K562 (cell line): ENCODE data around the gene MUC5AC. TPM values are rescaled to one million over a fixed set of nuclear protein-coding genes. Genes with fewer than 3 reads are reported as not detected.

ENCODE experiments used
- ATAC-seq: fragments of 200-7000 bp; cut with Tn5 transposase; 3 replicates; pipeline ENCODE4 v1.9.1; 2020; ENCODE audit warnings: moderate library complexity
- BruUV-seq: library from RNA; stranded (reverse); fragments of 400-500 nt; replicated peaks from 2 replicates; lab custom pipeline; 2021; lab: Mats Ljungman, UMichigan
- CTCF ChIA-PET: fragments of 300-600 bp; formaldehyde crosslinking; extraction: SDS; loops from one replicate; lab custom pipeline; 2021; ENCODE audit warnings: low intra/inter-chr PET ratio; lab: Yijun Ruan, JAX
- POLR2A ChIA-PET: fragments of 300-600, 350-650 bp; sonication (Branson Sonifier 250); formaldehyde crosslinking; extraction: SDS; loops from one replicate; lab custom pipeline; 2021; ENCODE audit warnings: antibody characterized with exemption, inconsistent platforms; lab: Yijun Ruan, JAX
- DNase-seq, 4 experiments: peaks; one replicate each; pipeline versions ENCODE4 v3.0.0 to v3.0.0-alpha.2; 2011 to 2018; ENCODE audit warnings: low spot score in 3 of 4, mixed read lengths in 3 of 4; ENCODE audit errors: extremely low read depth in 1 of 4
- FAIRE-seq: peaks from 2 replicates; lab custom pipeline; 2011; peaks lifted over from hg19 to GRCh38; lab: Jason Lieb, UNC
- H2AFZ ChIP-seq: 2 replicates; pipeline ENCODE4 v1.6.0; 2011; ENCODE audit warnings: low read depth, low read length, control low read depth, inconsistent platforms
- H3K27ac ChIP-seq: fragments of 200-600 bp; 3 replicates; pipeline ENCODE4 v1.8.0; 2011; ENCODE audit warnings: low read depth, mild to moderate bottlenecking, control low read depth, inconsistent platforms, low read length, moderate library complexity, mixed read lengths; ENCODE audit errors: extremely low read depth
- H3K27me3 ChIP-seq, 2 experiments: fragments of 300-600 bp in 1 of 2; 2 replicates in 1 of 2; 3 replicates in 1 of 2; pipeline versions ENCODE4 v1.6.0 to v1.8.0; 2011; ENCODE audit warnings: inconsistent platforms in 2 of 2, low read length in 2 of 2, mild to moderate bottlenecking in 1 of 2, mixed read lengths in 1 of 2, moderate library complexity in 1 of 2; ENCODE audit not compliant: control insufficient read depth in 2 of 2, insufficient read depth in 2 of 2
- H3K36me3 ChIP-seq: fragments of 300-600 bp; 3 replicates; pipeline ENCODE4 v1.8.0; 2011; ENCODE audit warnings: mild to moderate bottlenecking, low read length, inconsistent platforms; ENCODE audit not compliant: control insufficient read depth, insufficient read depth
- H3K4me1 ChIP-seq, 2 experiments: fragments of 200-600 bp in 1 of 2; replicated peaks in 1 of 2; 2 replicates in 1 of 2; 3 replicates in 1 of 2; pipeline versions ENCODE4 v1.5.1 to v1.8.0; 2011; ENCODE audit warnings: inconsistent platforms in 2 of 2, low read length in 2 of 2, mild to moderate bottlenecking in 1 of 2, mixed read lengths in 1 of 2, moderate library complexity in 1 of 2; ENCODE audit not compliant: control insufficient read depth in 2 of 2, insufficient read depth in 2 of 2
- H3K4me2 ChIP-seq: 2 replicates; pipeline ENCODE4 v1.6.1; 2011; ENCODE audit warnings: low read length, control low read depth, inconsistent platforms, mixed read lengths; ENCODE audit not compliant: insufficient read depth
- H3K4me3 ChIP-seq: fragments of 200-600 bp; sonication (generic), shearing (Covaris generic); 2 replicates; pipeline ENCODE4 v1.5.1; 2016; ENCODE audit warnings: control low read depth, inconsistent platforms
- H3K79me2 ChIP-seq: fragments of 200-600 bp; 3 replicates; pipeline ENCODE4 v1.8.0; 2011; ENCODE audit warnings: low read length, inconsistent platforms; ENCODE audit not compliant: control insufficient read depth, insufficient read depth
- H3K9ac ChIP-seq, 2 experiments: 2 replicates each; pipeline versions ENCODE4 v1.6.0 to v1.6.1; 2011; ENCODE audit warnings: low read depth in 2 of 2, low read length in 2 of 2, control low read depth in 1 of 2, inconsistent platforms in 1 of 2, mild to moderate bottlenecking in 1 of 2, mixed read lengths in 1 of 2; ENCODE audit not compliant: insufficient read depth in 1 of 2
- H3K9me1 ChIP-seq: one replicate; pipeline ENCODE4 v1.6.0; 2011; ENCODE audit warnings: inconsistent platforms, mild to moderate bottlenecking, low read length, moderate library complexity; ENCODE audit not compliant: control insufficient read depth, insufficient read depth
- H3K9me3 ChIP-seq: replicated peaks from 2 replicates; pipeline ENCODE4 v1.5.1; 2011; ENCODE audit warnings: low read depth, low read length, inconsistent platforms; ENCODE audit not compliant: control insufficient read depth, insufficient read depth
- H4K20me1 ChIP-seq: replicated peaks from 2 replicates; pipeline ENCODE4 v1.6.1; 2011; ENCODE audit warnings: low read length, inconsistent platforms, mixed read lengths; ENCODE audit not compliant: control insufficient read depth, insufficient read depth
- CBFA2T2 ChIP-seq: fragments of 450-650 bp; conservative IDR thresholded peaks from 2 replicates; pipeline ENCODE4 v1.6.1; 2017; ENCODE audit warnings: mild to moderate bottlenecking
- E2F4 ChIP-seq: sonication (generic); formaldehyde crosslinking; IDR thresholded peaks from 2 replicates; pipeline ENCODE4 v1.8.0; 2022; ENCODE audit warnings: mild to moderate bottlenecking, low read depth, missing genetic modification reagents
- MBD2 ChIP-seq: sonication (generic); IDR thresholded peaks from 2 replicates; pipeline ENCODE4 v1.6.1; 2016; ENCODE audit warnings: low read depth, borderline replicate concordance
- NRF1 ChIP-seq, 2 experiments: fragments of 450-650 bp; IDR thresholded peaks in 1 of 2; conservative IDR thresholded peaks in 1 of 2; 2 replicates each; pipeline ENCODE4 v1.6.1; 2014; ENCODE audit warnings: mild to moderate bottlenecking in 2 of 2
- POU5F1 ChIP-seq: fragments of 150-350 bp; IDR thresholded peaks from 2 replicates; pipeline ENCODE4 v1.6.1; 2014; ENCODE audit warnings: borderline replicate concordance, low read length, low read depth, mild to moderate bottlenecking; ENCODE audit not compliant: partially characterized antibody
- WGBS: fragments of 100-300 bp; shearing (Covaris generic); methylation state at CpG from one replicate; pipeline ENCODE4 v1.1.6; 2016; ENCODE audit warnings: low coverage, mixed read lengths; ENCODE audit not compliant: insufficient coverage; ENCODE audit errors: missing lambda C conversion rate; 5-methylcytosine and 5-hydroxymethylcytosine counted together
- in situ Hi-C: fragments of 300-500 bp; cut with MboI; formaldehyde crosslinking; loops from 4 replicates; pipeline ENCODE4 v1.15.0; 2018; ENCODE audit warnings: inconsistent platforms, mixed read lengths
- intact Hi-C: fragments of 100-400 bp; cut with micrococcal nuclease; formaldehyde crosslinking; loops from 2 replicates; pipeline ENCODE4 v1.14.2; 2022
- polyA plus RNA-seq, 8 experiments: library from polyadenylated mRNA; depleted of rRNA in 4 of 8; stranded (reverse) in 5 of 8; unstranded in 3 of 8; fragments of >200 nt; fragmentation: Nextera tagmentation in 2 of 8; fragmentation: Illumina TruSeq in 1 of 8; extraction: Ambion mirVana in 2 of 8; extraction: Trizol in 1 of 8; gene quantifications; 2 replicates each; pipeline versions ENCODE4 v1.2.1 to v1.2.3, GENCODE V29; 2011 to 2014; ENCODE audit warnings: inconsistent platforms in 1 of 8, missing spikeins in 1 of 8
- total RNA-seq, 7 experiments: library from RNA; depleted of rRNA in 6 of 7; stranded (reverse); fragments of >200 nt in 6 of 7; fragmentation: Illumina TruSeq in 2 of 7; extraction: Trizol in 2 of 7; gene quantifications; 2 replicates each; pipeline versions ENCODE4 v1.2.1 to v1.2.3, GENCODE V29; 2011 to 2021; ENCODE audit warnings: low replicate concordance in 1 of 7

Gene MUC5AC
- total and polyA plus RNA-seq, 9 of the 15 experiments (the other 6 are each of a cell fraction or from before 2014, with no cell fraction given): not detected

GRCh38 chr11:1167751-1168231, 10.0 kb downstream of the MUC5AC start:
- BruUV-seq: no TSS peak
- H3K9ac ChIP-seq: no peak overlapping the region
- FAIRE-seq (no peak), DNase-seq (no peak), ATAC-seq (no peak)
- H3K27me3 ChIP-seq: peaks cover 8 to 35% of the 10 kb centered on the region in 2 experiments; a peak in 4 of 5 replicates
- no peaks in the 10 kb centered on the region for H3K9me1 ChIP-seq
- no peaks in the 10 kb centered on the region for H3K9me3 ChIP-seq
- H3K4me2 ChIP-seq: no peak overlapping the region
- H3K27ac ChIP-seq: no peak overlapping the region
- POLR2A ChIA-PET: no interaction called here
- in situ Hi-C loops: no loop called here
- H2AFZ ChIP-seq: no peak overlapping the region
- WGBS: 5% methylated on average over 14 of the region's 19 CpGs
- TF ChIP-seq MBD2: no peak
- no peak for TF ChIP-seq POU5F1
- TF ChIP-seq NRF1 (conservative IDR thresholded peaks at IDR 0.05 in 1 of 2, IDR thresholded peaks at IDR 0.05 in 1 of 2): peak; percentile 69 to 75
- TF ChIP-seq CBFA2T2: no peak
- TF ChIP-seq E2F4: no peak
- TF ChIP-seq, all 486 proteins: peak for 1
- intact Hi-C loops: no loop called here
- CTCF ChIA-PET: no interaction called here
- Histone ChIP-seq H3K36me3 (no peaks in the 10 kb centered on the region), H3K4me1 (peaks cover 0 to 10% of the 10 kb centered on the region in 2 experiments; a peak in 2 of 5 replicates), H3K4me3 (no peak overlapping the region), H3K79me2 (no peaks in the 10 kb centered on the region), H4K20me1 (peaks cover 6% of the 10 kb centered on the region; the same call in 1 of the 2 replicates)
